Colon (tissue), 2 donors: ENCODE data around the gene ITPKC.

ENCODE experiments used
- FAIRE-seq: peaks from 2 replicates; lab custom pipeline; 2012; peaks lifted over from hg19 to GRCh38; lab: Jason Lieb, UNC
- donor health status: control.
- donor health status: control.

ITPKC gene

GRCh38 chr19:40716482-40717324 is at the start of gene ITPKC, which contains the start of gene COQ8B:
TSS of gene ITPKC (plus strand) at chr19:40717112. CDS start at chr19:40717136, 24 bp downstream.
TSS of gene COQ8B (minus strand) at chr19:40716886. CDS start at chr19:40714632, 2,254 bp downstream.
- no peak for FAIRE-seq

- FAIRE-seq = no peak
Observed at GRCh38 chr19:40667602-40668001, 49.3 kb upstream of the ITPKC start.

GRCh38 chr19:40668991-40669614 is 47.8 kb upstream of the ITPKC start:
- FAIRE-seq = no peak

GRCh38 chr19:40671404-40671803 is 45.5 kb upstream of the ITPKC start:
- FAIRE-seq = no peak

- FAIRE-seq = no peak
Observed at GRCh38 chr19:40672038-40672437, 44.9 kb upstream of the ITPKC start.

GRCh38 chr19:40672573-40673299 is 44.2 kb upstream of the ITPKC start:
- no peak for FAIRE-seq

GRCh38 chr19:40673397-40673796 is 43.5 kb upstream of the ITPKC start:
- no peak for FAIRE-seq

GRCh38 chr19:40674291-40674690 is 42.6 kb upstream of the ITPKC start:
- FAIRE-seq = no peak

- FAIRE-seq = no peak
Observed at GRCh38 chr19:40677156-40677555, 39.8 kb upstream of the ITPKC start.

GRCh38 chr19:40681039-40681438 is 35.9 kb upstream of the ITPKC start:
- no peak for FAIRE-seq

- no peak for FAIRE-seq
Observed at GRCh38 chr19:40682431-40682964, 34.4 kb upstream of the ITPKC start.

- FAIRE-seq = no peak
Observed at GRCh38 chr19:40683437-40683836, 33.5 kb upstream of the ITPKC start.

- no peak for FAIRE-seq
Observed at GRCh38 chr19:40684280-40684679, 32.6 kb upstream of the ITPKC start.

- no peak for FAIRE-seq
Observed at GRCh38 chr19:40685016-40685526, 31.8 kb upstream of the ITPKC start.

- FAIRE-seq = no peak
Observed at GRCh38 chr19:40685563-40685962, 31.3 kb upstream of the ITPKC start.

- FAIRE-seq = no peak
Observed at GRCh38 chr19:40686882-40687524, 29.9 kb upstream of the ITPKC start.

GRCh38 chr19:40687525-40688016 is 29.3 kb upstream of the ITPKC start:
- FAIRE-seq = no peak

GRCh38 chr19:40688309-40688708 is 28.6 kb upstream of the ITPKC start:
- FAIRE-seq = no peak

- no peak for FAIRE-seq
Observed at GRCh38 chr19:40688987-40689338, 27.9 kb upstream of the ITPKC start.

GRCh38 chr19:40689339-40690049 is 27.4 kb upstream of the ITPKC start:
- FAIRE-seq = no peak

- no peak for FAIRE-seq
Observed at GRCh38 chr19:40690050-40690692, 26.7 kb upstream of the ITPKC start, which contains the start of gene NUMBL. TSS of gene NUMBL (minus strand) at chr19:40690651. CDS start at chr19:40690483, 168 bp downstream.
